ENCODE measurements around the gene RTRAF.

Gene RTRAF

GRCh38 chr14:52051871-52052270 lies 62.5 kb downstream of the RTRAF start:
- DNase-seq: no peak

DNA sequence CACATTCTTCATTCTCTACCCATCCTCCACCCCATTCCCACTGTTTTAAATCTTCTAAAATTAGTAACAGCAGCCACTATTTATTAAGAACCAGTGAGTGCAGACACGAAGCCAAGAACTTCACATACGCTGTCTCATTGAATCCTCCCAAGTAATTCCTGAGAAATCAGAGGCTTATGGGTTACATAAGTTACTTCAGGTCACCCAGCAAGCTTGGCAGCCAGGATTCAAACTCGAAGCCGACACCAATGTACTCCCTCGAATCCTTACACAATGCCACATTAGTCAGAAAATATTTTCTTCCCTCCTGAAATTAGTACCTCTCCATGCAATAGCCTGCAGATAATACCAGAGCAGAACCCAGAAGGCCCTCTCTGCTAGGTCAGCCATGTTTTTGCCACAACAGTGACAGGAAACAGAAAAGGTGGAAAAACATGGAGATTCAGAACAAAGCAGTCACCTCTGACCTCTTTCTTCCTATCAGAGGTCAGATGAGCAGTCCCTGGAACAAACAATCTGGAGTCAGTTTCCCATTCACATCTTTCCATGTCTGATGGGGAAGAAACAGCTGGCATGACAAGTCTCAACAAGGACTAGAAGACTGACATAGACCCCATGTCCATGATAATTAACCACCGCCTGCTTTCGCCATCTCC lies 63.1 kb downstream of the RTRAF start:
- no peak for DNase-seq

DNA sequence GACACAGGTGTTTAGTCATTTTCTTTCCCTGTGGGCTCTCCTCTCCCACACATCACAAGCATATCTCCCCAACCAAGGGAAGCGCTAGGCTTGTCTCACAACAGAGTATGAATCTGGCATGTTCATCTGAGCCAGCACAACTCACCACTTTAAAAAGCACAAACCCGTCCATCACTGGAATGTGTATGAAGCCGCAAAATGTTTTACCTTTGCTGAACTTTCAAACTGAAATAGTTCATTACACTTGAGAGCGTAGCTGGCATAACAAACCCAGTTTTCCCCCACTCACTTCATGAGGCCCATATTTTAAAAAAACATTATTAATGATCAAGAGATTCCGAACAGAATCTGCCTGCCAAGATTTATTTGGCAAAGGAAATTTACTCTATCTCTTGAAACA lies 63.7 kb downstream of the RTRAF start:
- DNase-seq: no peak

DNA sequence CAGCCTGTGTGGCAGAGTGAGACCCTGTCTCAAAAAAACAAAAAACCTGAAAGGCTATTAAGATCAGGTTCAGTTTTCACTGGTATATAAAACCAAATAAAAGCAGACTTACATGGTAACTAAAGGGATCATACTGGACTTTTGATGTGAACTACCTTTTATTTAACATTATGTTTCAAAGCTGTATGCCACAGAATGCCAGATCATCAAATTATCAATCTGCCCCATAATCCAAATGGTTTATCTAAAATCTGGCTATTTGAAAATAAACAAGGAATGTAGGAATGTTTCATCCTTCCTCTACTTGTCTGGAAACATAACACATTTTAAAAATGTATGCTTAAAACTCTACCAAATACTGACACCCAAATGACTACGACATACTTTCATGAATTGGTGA lies 65.3 kb downstream of the RTRAF start:
- no peak for DNase-seq

GRCh38 chr14:52055167-52055566 lies 65.8 kb downstream of the RTRAF start:
- no peak for DNase-seq

DNA sequence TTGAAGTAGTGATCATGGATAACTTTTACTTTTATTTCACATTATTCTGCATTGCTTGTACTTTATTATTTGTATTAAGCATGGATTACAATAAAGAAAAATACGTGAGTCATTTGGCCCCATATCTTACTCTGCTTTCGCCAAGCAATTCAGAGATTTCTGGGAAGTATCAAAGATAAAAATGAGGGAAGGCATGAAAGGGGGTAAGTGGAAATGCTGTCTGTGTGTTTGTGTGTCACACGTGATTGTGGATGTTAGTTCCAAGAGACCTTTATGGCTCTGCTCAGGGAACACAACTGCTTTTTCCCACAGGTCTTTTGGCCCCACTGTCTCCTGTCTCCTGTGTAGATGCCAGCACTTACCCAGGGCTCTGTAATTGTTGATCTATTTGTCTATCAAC lies 69.0 kb downstream of the RTRAF start:
- no peak for DNase-seq

DNA sequence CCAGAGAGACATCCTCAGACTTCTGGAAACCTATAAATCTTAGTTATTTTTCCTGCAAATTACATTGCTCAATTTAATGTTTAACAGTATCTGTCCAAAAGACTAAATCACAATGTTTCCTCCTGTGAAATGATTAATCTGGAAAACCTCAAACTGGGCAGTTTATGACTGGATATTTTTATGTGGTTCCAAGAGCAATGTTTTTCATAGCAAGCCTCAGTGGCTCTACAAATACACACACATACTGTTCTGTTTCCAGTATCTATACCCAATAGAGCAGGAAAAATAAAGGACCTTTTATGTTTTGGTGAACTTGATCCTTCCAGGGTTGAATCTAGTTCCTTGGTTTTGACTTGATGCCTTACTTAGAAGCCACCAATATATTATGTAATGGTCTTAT lies 70.3 kb downstream of the RTRAF start:
- DNase-seq: no peak

GRCh38 chr14:52060080-52060479 lies 70.7 kb downstream of the RTRAF start:
- DNase-seq: no peak

Data from 8988T (cell line).